ENCODE results near the gene DGKZ. TPM values are rescaled to one million over a fixed set of nuclear protein-coding genes. Genes with fewer than 3 reads are reported as not detected.

Gene DGKZ
- total and polyA plus RNA-seq, 10 of the 15 experiments (the other 5 are each of a cell fraction or from before 2014, with no cell fraction given), result 0.50 to 78.4 (median 39.5) TPM

DNA sequence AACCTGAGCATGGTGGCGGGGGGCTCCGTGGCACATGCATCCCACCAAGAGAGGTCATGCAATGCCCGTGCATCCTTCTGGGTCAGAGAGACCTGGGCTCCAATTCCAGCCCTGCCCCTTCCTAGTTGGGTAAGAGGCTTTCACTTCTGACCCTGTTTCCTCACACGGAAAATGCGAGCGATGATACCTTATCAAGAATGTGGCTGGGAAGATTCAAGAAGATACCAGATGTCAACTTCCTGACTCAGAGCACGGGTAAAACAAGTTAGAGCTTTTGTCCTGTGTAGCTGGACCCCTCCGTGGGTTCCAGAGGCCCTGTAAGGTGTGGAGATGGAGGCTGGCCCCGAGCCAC lies 8.7 kb upstream of the DGKZ start:
- intact Hi-C loops (cut with micrococcal nuclease; ENCODE audit: unreplicated experiment), result no loop called here

More for the DNA sequence above, 8.7 kb upstream of the DGKZ start:
- no peak for TF ChIP-seq ATF7 (IDR thresholded peaks at IDR 0.05; ENCODE audit: low read depth)
- TF ChIP-seq FOXK2 (IDR thresholded peaks at IDR 0.05), result no peak
- TF ChIP-seq, protein P1, sequence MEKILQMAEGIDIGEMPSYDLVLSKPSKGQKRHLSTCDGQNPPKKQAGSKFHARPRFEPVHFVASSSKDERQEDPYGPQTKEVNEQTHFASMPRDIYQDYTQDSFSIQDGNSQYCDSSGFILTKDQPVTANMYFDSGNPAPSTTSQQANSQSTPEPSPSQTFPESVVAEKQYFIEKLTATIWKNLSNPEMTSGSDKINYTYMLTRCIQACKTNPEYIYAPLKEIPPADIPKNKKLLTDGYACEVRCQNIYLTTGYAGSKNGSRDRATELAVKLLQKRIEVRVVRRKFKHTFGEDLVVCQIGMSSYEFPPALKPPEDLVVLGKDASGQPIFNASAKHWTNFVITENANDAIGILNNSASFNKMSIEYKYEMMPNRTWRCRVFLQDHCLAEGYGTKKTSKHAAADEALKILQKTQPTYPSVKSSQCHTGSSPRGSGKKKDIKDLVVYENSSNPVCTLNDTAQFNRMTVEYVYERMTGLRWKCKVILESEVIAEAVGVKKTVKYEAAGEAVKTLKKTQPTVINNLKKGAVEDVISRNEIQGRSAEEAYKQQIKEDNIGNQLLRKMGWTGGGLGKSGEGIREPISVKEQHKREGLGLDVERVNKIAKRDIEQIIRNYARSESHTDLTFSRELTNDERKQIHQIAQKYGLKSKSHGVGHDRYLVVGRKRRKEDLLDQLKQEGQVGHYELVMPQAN (conservative IDR thresholded peaks at IDR 0.05), result no peak
- TF ChIP-seq CBFB (IDR thresholded peaks at IDR 0.05; ENCODE audit: low read depth), result no peak
- TF ChIP-seq ZNF384 (IDR thresholded peaks at IDR 0.05; ENCODE audit: borderline replicate concordance, low read depth, low read length), result no peak
- TF ChIP-seq RUNX3 (IDR thresholded peaks at IDR 0.05; ENCODE audit: low read length), result no peak
- TF ChIP-seq, protein P2, sequence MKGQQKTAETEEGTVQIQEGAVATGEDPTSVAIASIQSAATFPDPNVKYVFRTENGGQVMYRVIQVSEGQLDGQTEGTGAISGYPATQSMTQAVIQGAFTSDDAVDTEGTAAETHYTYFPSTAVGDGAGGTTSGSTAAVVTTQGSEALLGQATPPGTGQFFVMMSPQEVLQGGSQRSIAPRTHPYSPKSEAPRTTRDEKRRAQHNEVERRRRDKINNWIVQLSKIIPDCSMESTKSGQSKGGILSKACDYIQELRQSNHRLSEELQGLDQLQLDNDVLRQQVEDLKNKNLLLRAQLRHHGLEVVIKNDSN (IDR thresholded peaks at IDR 0.05; ENCODE audit: borderline replicate concordance, extremely low read length, insufficient read depth, low read depth, low read length), result no peak
- no peak for TF ChIP-seq ZNF622 (IDR thresholded peaks at IDR 0.05)
- TF ChIP-seq, protein P3, sequence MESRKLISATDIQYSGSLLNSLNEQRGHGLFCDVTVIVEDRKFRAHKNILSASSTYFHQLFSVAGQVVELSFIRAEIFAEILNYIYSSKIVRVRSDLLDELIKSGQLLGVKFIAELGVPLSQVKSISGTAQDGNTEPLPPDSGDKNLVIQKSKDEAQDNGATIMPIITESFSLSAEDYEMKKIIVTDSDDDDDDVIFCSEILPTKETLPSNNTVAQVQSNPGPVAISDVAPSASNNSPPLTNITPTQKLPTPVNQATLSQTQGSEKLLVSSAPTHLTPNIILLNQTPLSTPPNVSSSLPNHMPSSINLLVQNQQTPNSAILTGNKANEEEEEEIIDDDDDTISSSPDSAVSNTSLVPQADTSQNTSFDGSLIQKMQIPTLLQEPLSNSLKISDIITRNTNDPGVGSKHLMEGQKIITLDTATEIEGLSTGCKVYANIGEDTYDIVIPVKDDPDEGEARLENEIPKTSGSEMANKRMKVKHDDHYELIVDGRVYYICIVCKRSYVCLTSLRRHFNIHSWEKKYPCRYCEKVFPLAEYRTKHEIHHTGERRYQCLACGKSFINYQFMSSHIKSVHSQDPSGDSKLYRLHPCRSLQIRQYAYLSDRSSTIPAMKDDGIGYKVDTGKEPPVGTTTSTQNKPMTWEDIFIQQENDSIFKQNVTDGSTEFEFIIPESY (IDR thresholded peaks at IDR 0.05), result no peak
- TF ChIP-seq HDGF (IDR thresholded peaks at IDR 0.05), result no peak
- no peak for TF ChIP-seq RBBP5 (conservative IDR thresholded peaks at IDR 0.05)
- no peak for TF ChIP-seq IKZF1 (conservative IDR thresholded peaks at IDR 0.05)
- TF ChIP-seq NFXL1 (IDR thresholded peaks at IDR 0.05; ENCODE audit: borderline replicate concordance), result no peak
- TF ChIP-seq CREB1 (IDR thresholded peaks at IDR 0.05; ENCODE audit: low read depth), result no peak
- TF ChIP-seq BMI1 (IDR thresholded peaks at IDR 0.05; ENCODE audit: borderline replicate concordance), result no peak
- no peak for TF ChIP-seq STAT1 (conservative IDR thresholded peaks at IDR 0.05)
- TF ChIP-seq SMAD5 (IDR thresholded peaks at IDR 0.05; ENCODE audit: low read depth), result no peak
- TF ChIP-seq PAX8 (IDR thresholded peaks at IDR 0.05), result no peak
- TF ChIP-seq EGR1 (IDR thresholded peaks at IDR 0.05; ENCODE audit: borderline replicate concordance in 1 of 2, low read depth in 2 of 2, low read length in 2 of 2), result no peak
- Histone ChIP-seq H3K9ac (ENCODE audit: control insufficient read depth, insufficient read depth, low read length) (no peak overlapping the region), H3K36me3 (ENCODE audit: control insufficient read depth in 2 of 2, insufficient read depth in 2 of 2, low read length in 1 of 2) (no peaks in the 10 kb centered on the region), H3K27ac (ENCODE audit: control insufficient read depth, insufficient read depth) (no peak overlapping the region), H3K9me3 (replicated peaks; ENCODE audit: control insufficient read depth, insufficient read depth, low read length) (no peaks in the 10 kb centered on the region), H2AFZ (ENCODE audit: control insufficient read depth, low read depth, low read length) (no peak overlapping the region), H4K20me1 (ENCODE audit: control insufficient read depth, insufficient read depth) (no peaks in the 10 kb centered on the region), H3K4me2 (ENCODE audit: control insufficient read depth, insufficient read depth) (no peak overlapping the region), H3K79me2 (ENCODE audit: control insufficient read depth, insufficient read depth, low read length) (no peaks in the 10 kb centered on the region), H3K4me3 (no peak overlapping the region), H3K4me1 (ENCODE audit: control insufficient read depth, insufficient read depth, low read length) (no peaks in the 10 kb centered on the region), H3K27me3 (replicated peaks in 1 of 2; ENCODE audit: control insufficient read depth in 2 of 2, insufficient read depth in 2 of 2, low read length in 1 of 2) (peaks cover 5 to 11% of the 10 kb centered on the region in 2 experiments)
- no peak for ATAC-seq
- ChIA-PET SMC1A (ENCODE audit: uncharacterized antibody, unreplicated experiment) (interaction anchor here (0.7 kb wide), 1 partner anchor 113 kb away, joined by 3 read pairs; no protein-coding TSS in a partner anchor), CTCF (interaction anchor here (1.1 to 1.2 kb wide), 2 partner anchors 9 to 29 kb away, joined by 3 read pairs; no protein-coding TSS in a partner anchor), POLR2A (interaction anchor here (0.6 kb wide), 1 partner anchor 95 kb away, joined by 3 read pairs; no protein-coding TSS in a partner anchor), RAD21 (ENCODE audit: unreplicated experiment) (interaction anchor here (0.6 kb wide), 1 partner anchor 188 kb away, joined by 3 read pairs; no protein-coding TSS in a partner anchor)
- FAIRE-seq, result no peak
- DNase-seq (ENCODE audit: low read depth, low spot score), result no peak
- BruUV-seq (replicated peaks), result no TSS peak
- in situ Hi-C loops (cut with MboI), result no loop called here
- WGBS (ENCODE audit: insufficient coverage, insufficient replicate concordance, low lambda C conversion rate, missing lambda C conversion rate), result 41% methylated on average over 9 of the region's 9 CpGs

Data from GM12878 (cell line).